GM19023 (cell line): ENCODE measurements around the gene CST5.
"Not testable (repeated sequence)": the region's sequence is repeated elsewhere in the genome, so short reads cannot be mapped to it uniquely, and the experiment has no call there.

Experiments used
- ATAC-seq: cut with Tn5 transposase; IDR thresholded peaks from one replicate; pipeline ENCODE4 v1.9.1; 2021; ENCODE audit warnings: mild to moderate bottlenecking, moderate library complexity; ENCODE audit not compliant: unreplicated experiment

The CST5 gene

GRCh38 chr20:23890867-23891266 is 11.3 kb upstream of the CST5 start:
- not testable (repeated sequence) for ATAC-seq

DNA sequence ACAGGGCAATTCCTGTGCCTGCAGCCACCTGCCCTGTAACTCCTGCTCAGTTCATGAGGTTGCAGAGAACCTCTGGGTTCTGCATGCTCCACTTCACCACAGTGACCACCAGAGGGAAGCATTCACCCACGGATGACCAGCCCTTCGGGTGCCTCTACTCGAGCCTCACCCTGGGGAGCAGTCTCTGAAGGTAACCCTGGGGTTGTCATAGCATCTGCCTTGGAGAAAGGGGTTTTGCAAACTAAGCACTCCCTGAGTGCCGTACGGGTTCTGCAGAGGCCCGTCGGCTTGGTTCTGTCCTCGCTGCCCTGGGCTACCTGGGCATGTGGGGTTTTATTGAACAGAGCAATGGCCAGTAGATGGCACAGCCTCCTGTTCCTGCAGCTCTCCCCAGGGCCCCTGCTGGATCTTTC is 10.2 kb upstream of the CST5 start:
- peak; percentile 79 for ATAC-seq

DNA sequence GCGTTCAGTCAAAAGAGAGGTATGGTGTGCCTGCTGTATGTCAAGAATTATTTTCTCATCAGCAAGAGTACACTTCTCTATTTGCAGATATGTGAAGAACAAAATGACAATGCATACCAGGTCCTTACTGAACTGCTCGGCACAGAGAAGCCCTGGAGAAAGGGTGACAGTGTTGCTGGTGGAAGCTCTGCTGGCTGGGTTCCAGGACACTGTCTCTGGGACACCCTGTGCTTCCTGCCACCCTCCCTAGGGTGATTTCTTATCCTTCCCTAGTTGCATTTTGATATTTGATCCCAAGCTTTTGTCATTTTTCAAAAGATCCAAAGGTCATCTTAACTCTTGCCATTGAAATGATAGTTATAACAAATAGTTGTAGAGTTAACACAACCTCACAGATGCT is 8.3 kb upstream of the CST5 start:
- no peak for ATAC-seq

GRCh38 chr20:23884771-23885162 is 5.2 kb upstream of the CST5 start:
- no peak for ATAC-seq

GRCh38 chr20:23884136-23884770 is 4.7 kb upstream of the CST5 start:
- ATAC-seq = no peak

DNA sequence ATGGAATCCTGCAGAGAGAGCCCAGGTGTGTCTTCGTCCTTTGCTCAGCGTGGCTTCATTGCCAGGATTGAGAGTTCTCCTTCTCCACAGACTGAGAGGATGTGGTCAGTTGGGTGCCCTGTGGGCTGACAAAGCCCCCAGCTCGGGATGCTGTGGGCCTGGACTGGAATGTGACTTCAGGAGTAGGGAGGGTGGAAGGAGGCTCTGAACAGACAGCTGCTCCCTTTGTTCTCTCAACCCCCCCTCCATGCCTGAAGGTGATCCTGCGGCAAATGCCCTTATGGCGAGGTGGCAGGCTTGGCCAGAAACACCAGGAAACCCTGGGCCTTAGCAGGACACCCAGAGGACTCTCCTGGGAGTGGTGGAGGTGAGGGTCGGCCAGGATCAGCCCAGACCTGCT is 1.8 kb upstream of the CST5 start:
- no peak for ATAC-seq

DNA sequence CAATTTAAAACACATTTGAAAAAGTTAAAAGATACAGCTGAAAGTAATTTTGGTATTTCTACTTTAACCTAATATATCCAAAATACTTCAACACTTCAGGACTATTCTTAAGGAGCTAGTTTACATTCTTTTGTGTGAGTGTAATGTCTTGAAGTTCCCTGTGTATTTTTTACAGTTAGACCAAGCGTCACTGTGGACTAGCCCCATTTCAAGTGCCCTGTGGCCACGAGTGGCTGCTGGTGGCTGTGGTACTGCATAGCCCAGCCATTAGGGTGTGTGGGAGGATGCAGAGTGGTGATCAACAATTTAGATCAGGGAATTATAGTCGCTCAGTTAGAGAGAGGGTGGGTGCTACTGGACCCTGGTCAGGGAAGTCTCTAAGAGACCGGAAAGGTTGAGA is 869 bp upstream of the CST5 start:
- no peak for ATAC-seq

DNA sequence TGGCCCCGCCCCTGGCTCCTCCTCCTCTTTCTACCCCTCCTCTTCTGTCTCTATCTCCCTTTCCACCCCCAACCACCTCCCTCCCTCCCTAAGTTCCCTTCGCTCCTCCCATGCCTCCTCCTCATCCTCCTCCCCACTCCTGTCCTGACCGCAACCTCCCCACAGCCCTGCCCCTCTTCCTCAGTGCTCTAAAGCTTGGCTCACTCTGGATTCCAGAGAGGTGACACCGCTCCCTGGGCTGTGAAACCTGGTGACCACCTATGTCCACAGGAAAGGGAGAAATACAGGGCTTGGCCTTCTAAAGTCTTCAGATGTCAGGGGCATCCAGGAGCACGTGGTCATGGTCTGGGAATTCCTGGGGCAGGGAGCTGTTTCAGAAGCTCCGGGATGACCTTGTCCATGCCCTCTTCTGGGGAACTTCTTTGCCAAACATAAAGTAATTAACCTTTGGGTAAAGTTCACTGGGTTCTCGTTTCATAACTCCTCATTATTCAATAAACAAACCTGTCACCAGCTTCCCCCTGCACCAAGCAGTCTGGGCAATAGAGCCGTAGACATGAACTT is 345 bp upstream of the CST5 start:
- ATAC-seq = no peak

GRCh38 chr20:23878787-23879186 is 761 bp downstream of the CST5 start:
- ATAC-seq = no peak

GRCh38 chr20:23878016-23878542 is 1.5 kb downstream of the CST5 start:
- ATAC-seq = not testable (repeated sequence)

- ATAC-seq = no peak
Measured at GRCh38 chr20:23877524-23877923, 2.0 kb downstream of the CST5 start.

DNA sequence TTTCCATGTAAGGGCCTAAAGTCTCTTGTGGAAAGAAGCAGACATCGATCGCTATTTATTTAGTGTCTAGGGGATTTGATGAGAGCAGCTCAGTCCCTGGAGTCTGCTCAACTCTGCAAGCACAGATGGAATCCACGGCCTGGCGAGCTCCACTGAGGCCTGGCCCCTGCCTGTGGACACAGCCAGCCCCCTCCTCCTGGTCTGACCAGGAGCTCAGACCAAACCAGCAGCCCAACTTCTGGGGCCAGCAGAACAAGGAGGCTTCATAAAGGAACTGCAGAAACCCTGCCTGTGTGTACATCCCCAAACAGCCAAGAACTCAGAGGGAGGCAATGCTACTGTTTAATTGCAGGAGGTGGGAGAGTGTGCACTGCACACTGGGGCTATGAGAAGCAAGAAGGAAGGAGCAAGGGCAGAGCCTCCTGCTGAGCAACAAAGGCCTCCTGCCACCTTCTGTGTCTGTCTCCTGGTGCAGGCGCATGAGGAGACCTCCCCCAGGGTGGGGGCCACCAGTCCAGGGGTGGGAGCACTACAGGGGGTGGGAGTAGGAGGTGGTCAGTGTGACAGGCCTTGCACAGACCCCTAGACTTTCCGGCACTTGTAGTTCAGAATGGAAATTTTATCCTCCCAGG is 3.8 kb downstream of the CST5 start:
- no peak for ATAC-seq

- ATAC-seq = no peak
Measured at GRCh38 chr20:23874747-23875146, 4.8 kb downstream of the CST5 start.

DNA sequence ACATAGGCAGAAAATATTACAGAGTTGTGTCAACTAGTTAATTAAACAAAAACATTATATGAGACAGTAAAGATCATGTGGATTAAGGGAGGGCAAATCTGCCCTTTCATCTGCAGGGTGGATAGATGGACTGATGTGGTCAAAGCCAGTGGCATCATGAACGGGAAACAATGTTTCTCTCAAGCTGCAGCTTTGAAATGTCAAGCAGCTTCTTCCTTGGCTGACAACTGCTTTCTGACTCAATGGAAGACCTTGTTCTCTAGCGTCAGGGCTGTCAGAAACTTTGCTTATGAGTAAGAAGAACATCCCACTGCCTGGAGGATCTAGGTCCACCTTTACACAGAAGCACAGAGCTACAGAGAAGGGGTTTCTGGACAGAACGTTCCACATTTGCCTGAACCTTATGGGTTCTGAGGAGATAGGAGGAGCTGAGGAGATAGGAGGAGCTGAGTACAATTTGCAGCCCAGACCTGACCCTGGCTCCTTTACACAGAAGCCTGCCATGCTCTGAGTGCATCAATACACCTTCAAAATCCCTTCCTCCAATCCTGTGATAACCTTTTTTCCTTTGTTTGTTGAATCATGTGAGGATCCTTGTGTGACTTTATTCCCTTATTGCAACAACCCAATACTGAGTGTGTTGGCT is 6.1 kb downstream of the CST5 start:
- no peak for ATAC-seq

DNA sequence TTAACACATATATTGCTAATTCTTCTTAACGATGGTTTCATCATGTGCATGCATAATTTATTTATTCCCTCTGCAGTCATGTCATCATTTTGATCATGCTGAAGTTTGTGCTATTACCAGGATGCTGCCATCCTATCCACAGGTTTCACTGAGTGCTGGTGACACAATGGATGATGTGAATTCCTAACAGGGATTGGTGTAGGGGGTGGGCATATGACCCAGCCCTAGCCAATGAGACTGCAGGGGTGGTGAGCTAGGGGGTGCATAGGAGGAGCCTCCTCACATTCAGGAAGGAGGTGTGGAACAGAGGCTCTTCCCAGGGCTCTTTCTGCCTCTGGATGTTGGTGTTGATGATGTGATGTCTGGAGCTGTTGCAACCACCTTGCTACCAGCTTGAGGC is 7.5 kb downstream of the CST5 start:
- no peak for ATAC-seq

DNA sequence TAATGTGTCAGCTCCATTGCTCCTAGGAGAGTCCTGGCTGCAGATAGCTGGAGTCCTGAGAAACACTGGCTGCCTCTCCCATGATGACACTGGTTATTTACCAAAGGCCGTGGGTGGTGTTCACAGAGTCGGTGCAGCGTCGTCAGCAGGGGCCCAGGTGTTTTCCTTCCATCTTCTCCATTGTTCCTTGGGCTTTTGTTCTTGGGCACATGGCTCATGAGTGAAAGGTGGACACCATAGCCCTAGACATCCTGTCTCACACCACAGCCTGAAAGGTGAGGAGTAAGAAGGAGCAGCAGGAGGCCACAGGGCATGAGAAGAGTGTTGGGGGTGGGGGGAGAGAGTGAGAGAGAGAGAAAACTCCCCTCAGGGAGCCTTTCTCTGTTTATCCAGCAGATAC is 9.1 kb downstream of the CST5 start:
- no peak for ATAC-seq

- no peak for ATAC-seq
Measured at GRCh38 chr20:23869520-23869919, 10.0 kb downstream of the CST5 start.

DNA sequence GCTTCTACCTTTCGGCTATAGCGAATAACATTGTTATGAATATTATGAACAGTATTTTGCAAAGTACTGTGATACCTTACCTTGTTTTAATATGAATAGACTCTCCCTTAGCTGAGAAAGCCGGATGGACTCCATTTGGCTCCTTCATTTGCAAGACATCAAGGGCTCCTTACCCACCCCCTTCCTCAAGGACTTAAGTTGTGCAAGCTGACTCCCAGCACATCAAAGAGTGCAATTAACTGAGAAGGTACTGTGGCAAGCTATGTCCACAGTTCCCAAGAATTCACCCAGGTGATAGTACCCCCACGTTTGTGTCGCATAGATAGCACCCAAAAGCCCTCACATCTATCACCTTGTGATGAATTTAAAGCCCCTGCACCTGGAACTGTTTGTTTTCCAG is 11.2 kb downstream of the CST5 start:
- ATAC-seq = no peak

DNA sequence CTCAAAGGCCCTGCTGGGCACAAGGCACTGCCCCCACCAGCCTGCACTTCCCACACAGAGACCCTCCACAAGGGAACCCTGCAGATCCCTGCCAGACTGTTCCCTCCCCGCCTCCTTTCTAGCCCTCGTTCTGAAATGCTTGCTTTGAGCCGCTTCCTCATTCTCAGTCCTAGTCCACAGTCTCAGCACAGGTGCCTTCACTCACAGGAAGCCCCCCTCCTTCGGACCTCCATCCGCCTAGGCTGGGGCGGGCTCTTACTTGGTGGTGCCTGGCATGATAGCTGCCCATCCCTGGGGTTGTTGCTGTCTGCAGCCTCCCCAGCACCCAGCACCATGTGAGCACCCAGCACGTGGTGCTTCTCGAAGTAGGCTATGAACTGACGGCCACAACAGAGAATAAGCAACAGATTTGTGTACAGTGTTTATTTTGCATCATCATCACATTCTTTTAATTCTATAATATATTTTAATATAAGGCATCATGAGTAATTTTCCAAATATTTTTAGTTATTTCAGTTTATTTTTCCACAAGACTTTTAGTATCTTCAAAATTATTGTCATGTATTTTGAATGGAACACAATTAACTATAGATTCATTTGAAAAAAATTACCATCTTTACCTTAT is 12.3 kb downstream of the CST5 start:
- no peak for ATAC-seq

DNA sequence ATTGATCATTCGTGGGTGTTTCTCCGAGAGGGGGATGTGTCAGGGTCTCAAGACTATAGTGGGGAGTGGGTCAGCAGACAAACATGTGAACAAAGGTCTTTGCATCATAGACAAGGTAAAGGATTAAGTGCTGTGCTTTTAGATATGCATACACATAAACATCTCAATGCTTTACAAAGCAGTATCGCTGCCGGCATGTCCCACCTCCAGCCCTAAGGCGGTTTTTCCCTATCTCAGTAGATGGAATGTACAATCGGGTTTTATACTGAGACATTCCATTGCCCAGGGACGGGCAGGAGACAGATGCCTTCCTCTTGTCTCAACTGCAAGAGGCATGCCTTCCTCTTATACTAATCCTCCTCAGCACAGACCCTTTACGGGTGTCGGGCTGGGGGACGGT is 18.8 kb downstream of the CST5 start:
- ATAC-seq = not testable (repeated sequence)

DNA sequence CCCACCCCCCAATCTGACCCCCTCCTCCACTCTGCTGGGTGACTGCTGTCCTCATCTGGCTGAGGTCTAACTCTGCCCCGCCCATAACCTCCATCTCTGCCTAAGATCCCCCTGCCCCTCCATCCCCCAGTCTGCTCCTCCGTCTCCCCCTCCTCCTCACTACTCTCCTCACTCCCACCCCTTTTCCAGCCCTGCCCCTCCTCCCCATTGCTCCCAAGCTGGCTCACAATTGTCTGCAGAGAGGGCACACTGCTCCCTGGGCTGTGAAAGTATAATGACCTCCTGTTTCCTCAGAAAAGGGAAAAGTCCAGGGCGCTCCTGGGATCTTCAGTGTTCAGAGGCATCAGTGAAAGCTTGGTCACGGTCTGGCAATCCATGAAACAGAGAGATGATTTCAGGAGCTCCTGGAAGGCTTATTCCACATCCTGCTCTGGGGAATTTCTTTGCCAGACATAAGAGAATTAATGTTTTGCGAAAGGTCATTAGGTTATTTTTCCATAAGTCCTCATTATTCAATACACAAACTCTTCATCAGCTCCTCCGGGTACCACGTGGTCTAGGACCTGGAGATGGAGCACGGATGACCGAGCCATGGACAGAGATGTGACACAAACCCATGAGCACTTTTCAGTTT is 21.5 kb downstream of the CST5 start:
- no peak for ATAC-seq
